ENCODE measurements around the gene CNTN5.

Gene CNTN5

GRCh38 chr11:99419991-99420390 is 399.2 kb downstream of the CNTN5 start:
- no peak overlapping the region for H3K4me3 ChIP-seq (ENCODE audit: severe bottlenecking)
- H3K27me3 ChIP-seq (ENCODE audit: insufficient read depth, poor library complexity, severe bottlenecking) = no peaks in the 10 kb centered on the region
- H3K27ac ChIP-seq (ENCODE audit: poor library complexity, severe bottlenecking) = no peak overlapping the region
- H3K36me3 ChIP-seq (ENCODE audit: low read depth) = no peaks in the 10 kb centered on the region
- H3K4me1 ChIP-seq (ENCODE audit: insufficient read depth, poor library complexity, severe bottlenecking) = peaks cover 23% of the 10 kb centered on the region
- TF ChIP-seq CTCF (IDR thresholded peaks at IDR 0.05; ENCODE audit: poor library complexity, severe bottlenecking) = no peak
- no peak for ATAC-seq (ENCODE audit: low read depth)
- no peak for DNase-seq (ENCODE audit: low spot score)
- no peaks in the 10 kb centered on the region for H3K9me3 ChIP-seq (ENCODE audit: severe bottlenecking)

- peak; percentile 42; the same call in 1 of the 3 replicates for ATAC-seq (ENCODE audit: low read depth)
- Histone ChIP-seq H3K4me1 (ENCODE audit: insufficient read depth, poor library complexity, severe bottlenecking) (peaks cover 23% of the 10 kb centered on the region), H3K27ac (ENCODE audit: poor library complexity, severe bottlenecking) (peak overlapping the region; percentile 14), H3K9me3 (ENCODE audit: severe bottlenecking) (no peaks in the 10 kb centered on the region), H3K4me3 (ENCODE audit: severe bottlenecking) (no peak overlapping the region), H3K27me3 (ENCODE audit: insufficient read depth, poor library complexity, severe bottlenecking) (no peaks in the 10 kb centered on the region), H3K36me3 (ENCODE audit: low read depth) (no peaks in the 10 kb centered on the region)
- TF ChIP-seq CTCF (IDR thresholded peaks at IDR 0.05; ENCODE audit: poor library complexity, severe bottlenecking) = no peak
- no peak for DNase-seq (ENCODE audit: low spot score)
These were observed 402.1 kb downstream of the CNTN5 start for GRCh38 chr11:99422581-99423427.

DNA sequence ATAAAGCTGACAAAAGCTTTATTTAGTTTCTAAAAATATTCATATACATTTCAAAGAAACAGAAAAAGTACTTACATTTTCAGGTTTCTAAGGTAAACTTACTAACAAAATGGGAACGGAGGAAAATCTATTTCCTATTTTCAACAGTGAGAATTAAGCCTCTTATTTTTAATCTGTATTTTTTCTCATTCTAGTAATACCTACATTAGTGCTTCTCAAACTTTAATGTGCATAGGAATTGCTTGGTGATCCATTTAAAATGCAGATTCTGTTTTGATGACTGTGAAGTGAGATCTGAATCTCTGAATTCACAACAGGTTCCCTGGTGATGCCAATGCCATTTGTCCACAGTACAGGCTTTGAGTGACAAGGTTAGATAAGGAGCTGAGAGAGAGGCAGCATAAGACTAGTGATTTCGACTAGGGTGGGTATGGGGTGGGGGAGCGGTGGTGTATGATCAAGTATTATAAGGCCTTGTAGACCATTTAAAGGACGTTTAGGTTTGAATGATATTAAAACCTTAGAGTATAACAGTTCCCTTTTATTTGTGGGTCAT is 402.8 kb downstream of the CNTN5 start:
- no peak overlapping the region for H3K4me3 ChIP-seq (ENCODE audit: severe bottlenecking)
- peak overlapping the region; percentile 14 for H3K27ac ChIP-seq (ENCODE audit: poor library complexity, severe bottlenecking)
- no peaks in the 10 kb centered on the region for H3K27me3 ChIP-seq (ENCODE audit: insufficient read depth, poor library complexity, severe bottlenecking)
- TF ChIP-seq CTCF (IDR thresholded peaks at IDR 0.05; ENCODE audit: poor library complexity, severe bottlenecking) = no peak
- no peaks in the 10 kb centered on the region for H3K9me3 ChIP-seq (ENCODE audit: severe bottlenecking)
- DNase-seq (ENCODE audit: low spot score) (no peak), ATAC-seq (ENCODE audit: low read depth) (no peak)
- no peaks in the 10 kb centered on the region for H3K36me3 ChIP-seq (ENCODE audit: low read depth)
- peaks cover 23% of the 10 kb centered on the region for H3K4me1 ChIP-seq (ENCODE audit: insufficient read depth, poor library complexity, severe bottlenecking)

DNA sequence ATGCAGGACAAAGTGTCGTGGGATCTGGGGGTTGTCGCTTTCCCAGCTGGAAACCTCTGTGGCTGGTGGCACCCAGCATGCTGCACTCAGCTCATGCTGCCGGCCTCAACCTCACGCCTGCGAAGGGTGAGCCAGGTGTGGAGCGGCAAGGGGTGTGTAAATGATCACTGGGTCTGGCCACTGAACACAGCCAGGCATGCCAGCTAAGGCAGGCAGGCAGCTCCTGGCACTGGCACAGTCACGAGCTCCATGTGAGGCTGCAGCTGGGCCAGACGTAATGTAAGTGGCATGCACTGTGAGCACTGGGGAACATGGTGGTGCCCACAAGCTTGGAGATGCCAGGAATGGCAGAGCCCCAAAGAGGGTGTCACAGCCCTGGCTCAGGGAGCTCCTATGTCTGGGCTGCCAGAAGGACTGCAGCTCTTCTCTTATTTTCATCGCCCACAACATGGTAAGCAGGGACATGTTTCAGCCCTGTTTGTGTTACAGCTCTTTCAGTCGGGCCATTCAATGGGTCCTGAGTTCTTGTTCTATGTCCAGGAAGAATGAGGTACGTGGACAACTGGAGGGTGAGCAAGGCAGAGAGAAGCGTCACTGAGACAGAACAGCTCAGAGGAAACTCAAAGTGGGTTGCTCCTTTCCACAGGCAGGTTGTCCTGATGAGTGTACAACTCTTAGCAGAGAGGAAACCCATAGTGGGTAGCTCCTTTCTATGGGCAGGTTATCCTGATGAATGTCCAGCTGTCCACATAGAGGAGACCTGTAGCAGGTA is 403.8 kb downstream of the CNTN5 start:
- Histone ChIP-seq H3K36me3 (ENCODE audit: low read depth) (no peaks in the 10 kb centered on the region), H3K27me3 (ENCODE audit: insufficient read depth, poor library complexity, severe bottlenecking) (no peaks in the 10 kb centered on the region), H3K4me1 (ENCODE audit: insufficient read depth, poor library complexity, severe bottlenecking) (peaks cover 23% of the 10 kb centered on the region), H3K9me3 (ENCODE audit: severe bottlenecking) (no peaks in the 10 kb centered on the region), H3K4me3 (ENCODE audit: severe bottlenecking) (no peak overlapping the region), H3K27ac (ENCODE audit: poor library complexity, severe bottlenecking) (no peak overlapping the region)
- DNase-seq (ENCODE audit: low spot score) (no peak), ATAC-seq (ENCODE audit: low read depth) (no peak)
- no peak for TF ChIP-seq CTCF (IDR thresholded peaks at IDR 0.05; ENCODE audit: poor library complexity, severe bottlenecking)
